GM12801 (cell line): Measurements from ENCODE around the gene RNF19B.

Experiments used
- CTCF ChIP-seq: IDR thresholded peaks from one replicate; pipeline ENCODE4 v1.5.1; 2011; ENCODE audit warnings: control low read depth; ENCODE audit not compliant: insufficient read length; ENCODE audit errors: extremely low read depth

RNF19B gene

GRCh38 chr1:32890516-32891240 is 73.9 kb downstream of the RNF19B start:
- no peak for TF ChIP-seq CTCF

- TF ChIP-seq CTCF: no peak
These were observed 74.8 kb downstream of the RNF19B start for GRCh38 chr1:32889731-32890278.

- TF ChIP-seq CTCF: no peak
These were observed 75.8 kb downstream of the RNF19B start for GRCh38 chr1:32888677-32889420.

- no peak for TF ChIP-seq CTCF
These were observed 76.5 kb downstream of the RNF19B start for GRCh38 chr1:32888134-32888533.

GRCh38 chr1:32887623-32888022 is 77.0 kb downstream of the RNF19B start:
- TF ChIP-seq CTCF: no peak

- no peak for TF ChIP-seq CTCF
These were observed 77.7 kb downstream of the RNF19B start for GRCh38 chr1:32886828-32887414.
